ENCODE results near the gene PNPT1. TPM values are rescaled to one million over a fixed set of nuclear protein-coding genes. Genes with fewer than 3 reads are reported as not detected.

The PNPT1 gene
- polyA plus RNA-seq, 3 donors: 6.0 to 10.5 (median 9.5) TPM

GRCh38 chr2:55721596-55722215 lies 28.1 kb upstream of the PNPT1 start:
- Histone ChIP-seq H3K4me1 (ENCODE audit: control insufficient read depth in 1 of 2, insufficient read depth in 2 of 2, low read length in 2 of 2) (no peaks in the 10 kb centered on the region), H3K79me2 (ENCODE audit: insufficient read depth, low read length) (no peaks in the 10 kb centered on the region), H3K4me3 (replicated peaks in 1 of 3; ENCODE audit: low read depth in 2 of 3, low read length in 3 of 3) (no peak overlapping the region), H4K20me1 (ENCODE audit: insufficient read depth, low read length) (no peaks in the 10 kb centered on the region), H2AFZ (ENCODE audit: insufficient read depth, low read depth, low read length, poor library complexity, severe bottlenecking) (no peak overlapping the region), H3K27me3 (ENCODE audit: control insufficient read depth in 2 of 2, insufficient read depth in 2 of 2, low read length in 2 of 2) (no peaks in the 10 kb centered on the region), H3K4me2 (replicated peaks; ENCODE audit: extremely low read depth, low read length, poor library complexity, severe bottlenecking) (no peak overlapping the region), H3K36me3 (replicated peaks in 1 of 2; ENCODE audit: control insufficient read depth in 1 of 2, insufficient read depth in 2 of 2, low read length in 2 of 2) (no peaks in the 10 kb centered on the region), H3K9me3 (replicated peaks in 1 of 2; ENCODE audit: control insufficient read depth in 1 of 2, insufficient read depth in 1 of 2, low read length in 2 of 2) (no peaks in the 10 kb centered on the region), H3K9ac (ENCODE audit: insufficient read depth, low read length, poor library complexity, severe bottlenecking) (no peak overlapping the region), H3K27ac (ENCODE audit: low read depth in 1 of 2, low read length in 2 of 2) (no peak overlapping the region)
- H3K36me3 Mint-ChIP-seq: no peaks in the 10 kb centered on the region
- no peaks in the 10 kb centered on the region for H3K9me3 Mint-ChIP-seq
- no peaks in the 10 kb centered on the region for H3K4me1 Mint-ChIP-seq
- DNase-seq: no peak
- H3K27ac Mint-ChIP-seq: no peak overlapping the region
- intact Hi-C loops (cut with micrococcal nuclease): no loop called here
- TF ChIP-seq, protein P1, sequence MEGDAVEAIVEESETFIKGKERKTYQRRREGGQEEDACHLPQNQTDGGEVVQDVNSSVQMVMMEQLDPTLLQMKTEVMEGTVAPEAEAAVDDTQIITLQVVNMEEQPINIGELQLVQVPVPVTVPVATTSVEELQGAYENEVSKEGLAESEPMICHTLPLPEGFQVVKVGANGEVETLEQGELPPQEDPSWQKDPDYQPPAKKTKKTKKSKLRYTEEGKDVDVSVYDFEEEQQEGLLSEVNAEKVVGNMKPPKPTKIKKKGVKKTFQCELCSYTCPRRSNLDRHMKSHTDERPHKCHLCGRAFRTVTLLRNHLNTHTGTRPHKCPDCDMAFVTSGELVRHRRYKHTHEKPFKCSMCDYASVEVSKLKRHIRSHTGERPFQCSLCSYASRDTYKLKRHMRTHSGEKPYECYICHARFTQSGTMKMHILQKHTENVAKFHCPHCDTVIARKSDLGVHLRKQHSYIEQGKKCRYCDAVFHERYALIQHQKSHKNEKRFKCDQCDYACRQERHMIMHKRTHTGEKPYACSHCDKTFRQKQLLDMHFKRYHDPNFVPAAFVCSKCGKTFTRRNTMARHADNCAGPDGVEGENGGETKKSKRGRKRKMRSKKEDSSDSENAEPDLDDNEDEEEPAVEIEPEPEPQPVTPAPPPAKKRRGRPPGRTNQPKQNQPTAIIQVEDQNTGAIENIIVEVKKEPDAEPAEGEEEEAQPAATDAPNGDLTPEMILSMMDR (IDR thresholded peaks at IDR 0.05): no peak
- peaks cover 0 to 8% (median 2%) of the 10 kb centered on the region in 3 donors for H3K27me3 Mint-ChIP-seq (ENCODE audit: low read depth in 3 of 3)
- WGBS (ENCODE audit: insufficient coverage): no CpG with 5 or more reads among the region's 5 CpGs
- no peak overlapping the region for H3K4me3 Mint-ChIP-seq

- no peak overlapping the region for H3K27ac ChIP-seq (ENCODE audit: low read depth in 1 of 2, low read length in 2 of 2)
- no peak overlapping the region for H3K27ac Mint-ChIP-seq
- H2AFZ ChIP-seq (ENCODE audit: insufficient read depth, low read depth, low read length, poor library complexity, severe bottlenecking): no peak overlapping the region
- DNase-seq: no peak
- no peak overlapping the region for H3K4me3 ChIP-seq (replicated peaks in 1 of 3; ENCODE audit: low read depth in 2 of 3, low read length in 3 of 3)
- H4K20me1 ChIP-seq (ENCODE audit: insufficient read depth, low read length): no peaks in the 10 kb centered on the region
- H3K4me2 ChIP-seq (replicated peaks; ENCODE audit: extremely low read depth, low read length, poor library complexity, severe bottlenecking): no peak overlapping the region
- H3K4me1 Mint-ChIP-seq: no peaks in the 10 kb centered on the region
- peaks cover 0 to 11% (median 2%) of the 10 kb centered on the region in 3 donors for H3K27me3 Mint-ChIP-seq (ENCODE audit: low read depth in 3 of 3)
- no peak overlapping the region for H3K9ac ChIP-seq (ENCODE audit: insufficient read depth, low read length, poor library complexity, severe bottlenecking)
- no peaks in the 10 kb centered on the region for H3K36me3 Mint-ChIP-seq
- H3K9me3 Mint-ChIP-seq: no peaks in the 10 kb centered on the region
- no peaks in the 10 kb centered on the region for H3K4me1 ChIP-seq (ENCODE audit: control insufficient read depth in 1 of 2, insufficient read depth in 2 of 2, low read length in 2 of 2)
- no peaks in the 10 kb centered on the region for H3K36me3 ChIP-seq (replicated peaks in 1 of 2; ENCODE audit: control insufficient read depth in 1 of 2, insufficient read depth in 2 of 2, low read length in 2 of 2)
- H3K9me3 ChIP-seq (replicated peaks in 1 of 2; ENCODE audit: control insufficient read depth in 1 of 2, insufficient read depth in 1 of 2, low read length in 2 of 2): no peaks in the 10 kb centered on the region
- TF ChIP-seq, protein P1 (IDR thresholded peaks at IDR 0.05): no peak
- no peaks in the 10 kb centered on the region for H3K27me3 ChIP-seq (ENCODE audit: control insufficient read depth in 2 of 2, insufficient read depth in 2 of 2, low read length in 2 of 2)
- H3K79me2 ChIP-seq (ENCODE audit: insufficient read depth, low read length): no peaks in the 10 kb centered on the region
- intact Hi-C loops (cut with micrococcal nuclease): no loop called here
- H3K4me3 Mint-ChIP-seq: no peak overlapping the region
- 60% methylated on average over 1 of the region's 11 CpGs for WGBS (ENCODE audit: insufficient coverage)
Measured at GRCh38 chr2:55720417-55720816, 26.8 kb upstream of the PNPT1 start.

Measured in CD14-positive monocyte (primary cell).